Measurements from ENCODE around the gene CDC5L.

DNA sequence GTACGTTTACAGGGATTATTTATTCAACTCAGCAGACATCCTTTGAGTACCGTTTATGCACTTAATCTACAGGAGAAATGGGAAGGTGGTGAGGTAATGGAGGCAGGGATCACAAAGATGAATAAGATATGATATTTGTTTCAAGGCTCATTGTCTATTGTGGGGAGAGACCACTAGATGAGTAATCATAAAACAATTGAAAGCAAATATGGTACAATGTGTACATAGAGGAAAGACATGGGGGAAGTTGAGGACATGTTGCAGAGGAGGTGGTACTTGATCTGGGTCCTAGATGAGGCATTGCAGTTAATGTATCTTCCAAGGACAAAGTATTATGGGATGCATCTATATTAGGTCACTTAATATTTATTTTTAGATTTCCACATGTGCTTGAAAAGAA, 13.7 kb upstream of the CDC5L start:
- TF ChIP-seq HMG20B (CRISPR knock-in tag; conservative IDR thresholded peaks at IDR 0.05): no peak
- no peak for TF ChIP-seq ZNF547 (CRISPR knock-in tag; IDR thresholded peaks at IDR 0.05)
- TF ChIP-seq SP1 (IDR thresholded peaks at IDR 0.05): no peak
- no peak for TF ChIP-seq SP1 (CRISPR knock-in tag; IDR thresholded peaks at IDR 0.05)
